Gastroesophageal sphincter (tissue), 3 donors: Measurements from ENCODE around the gene ATPAF1.

Experiments
- POLR2A ChIP-seq, 2 donors: fragments of 450-650 bp; IDR thresholded peaks; one replicate each; pipeline ENCODE4 v1.6.1; 2017; ENCODE audit warnings: antibody characterized with exemption in 2 of 2, mild to moderate bottlenecking in 2 of 2, moderate library complexity in 1 of 2
- TF ChIP-seq, protein P1 (sequence below), 4 experiments: fragments of 200-600 bp in 2 of 4; fragments of 450-650 bp in 2 of 4; sonication (generic) in 1 of 4; IDR thresholded peaks; one replicate each; pipeline ENCODE4 v1.5.1; 2017 to 2019; ENCODE audit warnings: antibody characterized with exemption in 4 of 4, mild to moderate bottlenecking in 2 of 4, moderate library complexity in 2 of 4

DNA sequence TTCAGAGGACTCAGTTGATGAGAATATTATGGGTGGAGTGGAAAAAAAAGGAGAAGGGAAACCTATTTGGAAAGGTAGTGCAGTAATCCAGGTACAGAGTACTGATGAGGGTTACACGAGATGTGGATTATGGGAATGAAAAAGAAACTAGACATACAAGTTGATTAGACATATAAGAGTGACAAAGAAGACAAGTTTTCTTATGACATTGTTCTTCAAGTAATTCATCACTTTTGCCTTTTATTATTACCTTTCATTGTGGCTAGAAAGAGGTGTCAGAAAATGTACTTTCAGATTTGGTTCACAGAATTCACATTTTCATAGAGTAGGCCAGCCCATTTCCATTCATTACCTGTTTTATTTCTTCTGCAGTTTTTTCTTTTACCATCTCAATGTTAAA is 10.4 kb downstream of the ATPAF1 start:
- TF ChIP-seq, protein P1, sequence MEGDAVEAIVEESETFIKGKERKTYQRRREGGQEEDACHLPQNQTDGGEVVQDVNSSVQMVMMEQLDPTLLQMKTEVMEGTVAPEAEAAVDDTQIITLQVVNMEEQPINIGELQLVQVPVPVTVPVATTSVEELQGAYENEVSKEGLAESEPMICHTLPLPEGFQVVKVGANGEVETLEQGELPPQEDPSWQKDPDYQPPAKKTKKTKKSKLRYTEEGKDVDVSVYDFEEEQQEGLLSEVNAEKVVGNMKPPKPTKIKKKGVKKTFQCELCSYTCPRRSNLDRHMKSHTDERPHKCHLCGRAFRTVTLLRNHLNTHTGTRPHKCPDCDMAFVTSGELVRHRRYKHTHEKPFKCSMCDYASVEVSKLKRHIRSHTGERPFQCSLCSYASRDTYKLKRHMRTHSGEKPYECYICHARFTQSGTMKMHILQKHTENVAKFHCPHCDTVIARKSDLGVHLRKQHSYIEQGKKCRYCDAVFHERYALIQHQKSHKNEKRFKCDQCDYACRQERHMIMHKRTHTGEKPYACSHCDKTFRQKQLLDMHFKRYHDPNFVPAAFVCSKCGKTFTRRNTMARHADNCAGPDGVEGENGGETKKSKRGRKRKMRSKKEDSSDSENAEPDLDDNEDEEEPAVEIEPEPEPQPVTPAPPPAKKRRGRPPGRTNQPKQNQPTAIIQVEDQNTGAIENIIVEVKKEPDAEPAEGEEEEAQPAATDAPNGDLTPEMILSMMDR (IDR thresholded peaks at IDR 0.05): no peak
- TF ChIP-seq POLR2A (IDR thresholded peaks at IDR 0.05): no peak
